HG03354 (cell line): ENCODE results near the gene FCGR3A.
"Not testable (repeated sequence)": the region's sequence is repeated elsewhere in the genome, so short reads cannot be mapped to it uniquely, and the experiment has no call there.

ENCODE experiments used
- ATAC-seq: cut with Tn5 transposase; IDR thresholded peaks from one replicate; pipeline ENCODE4 v1.9.1; 2021; ENCODE audit warnings: mild to moderate bottlenecking; ENCODE audit not compliant: unreplicated experiment, poor library complexity, severe bottlenecking

Gene FCGR3A

GRCh38 chr1:161557506-161558450 lies 8.2 kb upstream of the FCGR3A start:
- not testable (repeated sequence) for ATAC-seq

- ATAC-seq, result not testable (repeated sequence)
These were observed 7.4 kb upstream of the FCGR3A start for GRCh38 chr1:161556990-161557389.

GRCh38 chr1:161556143-161556542 lies 6.5 kb upstream of the FCGR3A start:
- ATAC-seq, result not testable (repeated sequence)

- peak; percentile 51 for ATAC-seq
These were observed 5.3 kb upstream of the FCGR3A start for GRCh38 chr1:161554815-161555417.

GRCh38 chr1:161554340-161554739 lies 4.7 kb upstream of the FCGR3A start:
- not testable (repeated sequence) for ATAC-seq

- not testable (repeated sequence) for ATAC-seq
These were observed 4.0 kb upstream of the FCGR3A start for GRCh38 chr1:161553631-161554030.

- ATAC-seq, result not testable (repeated sequence)
These were observed 1.3 kb upstream of the FCGR3A start for GRCh38 chr1:161550942-161551341.

- not testable (repeated sequence) for ATAC-seq
These were observed 740 bp downstream of the FCGR3A start for GRCh38 chr1:161548749-161549406.

- ATAC-seq, result not testable (repeated sequence)
These were observed 1.4 kb downstream of the FCGR3A start for GRCh38 chr1:161547995-161548741.

- ATAC-seq, result not testable (repeated sequence)
These were observed 4.5 kb downstream of the FCGR3A start for GRCh38 chr1:161545005-161545731.

- not testable (repeated sequence) for ATAC-seq
These were observed 6.5 kb downstream of the FCGR3A start for GRCh38 chr1:161543125-161543524.

- ATAC-seq, result peak; percentile 64
These were observed 7.5 kb downstream of the FCGR3A start for GRCh38 chr1:161542091-161542559.

GRCh38 chr1:161540570-161540960 lies 9.1 kb downstream of the FCGR3A start:
- not testable (repeated sequence) for ATAC-seq

GRCh38 chr1:161539731-161540569 lies 9.7 kb downstream of the FCGR3A start:
- peak; percentile 58 for ATAC-seq

GRCh38 chr1:161538925-161539479 lies 10.6 kb downstream of the FCGR3A start:
- ATAC-seq, result not testable (repeated sequence)

GRCh38 chr1:161537068-161537669 lies 12.4 kb downstream of the FCGR3A start:
- not testable (repeated sequence) for ATAC-seq
